Stimulated activated CD8-positive, alpha-beta memory T cell treated with anti-CD3 and anti-CD28 coated beads, Interleukin-7, amount 100 ng/mL, for 1 hour (primary cell): ENCODE results near the gene CXADR.
"Not testable (repeated sequence)": the region's sequence is repeated elsewhere in the genome, so short reads cannot be mapped to it uniquely, and the experiment has no call there.

Experiments used
- DNase-seq, 2 donors: peaks; one replicate each; pipeline ENCODE4 v3.0.0-alpha.2; 2020; ENCODE audit warnings: low read depth in 2 of 2

Gene CXADR

DNA sequence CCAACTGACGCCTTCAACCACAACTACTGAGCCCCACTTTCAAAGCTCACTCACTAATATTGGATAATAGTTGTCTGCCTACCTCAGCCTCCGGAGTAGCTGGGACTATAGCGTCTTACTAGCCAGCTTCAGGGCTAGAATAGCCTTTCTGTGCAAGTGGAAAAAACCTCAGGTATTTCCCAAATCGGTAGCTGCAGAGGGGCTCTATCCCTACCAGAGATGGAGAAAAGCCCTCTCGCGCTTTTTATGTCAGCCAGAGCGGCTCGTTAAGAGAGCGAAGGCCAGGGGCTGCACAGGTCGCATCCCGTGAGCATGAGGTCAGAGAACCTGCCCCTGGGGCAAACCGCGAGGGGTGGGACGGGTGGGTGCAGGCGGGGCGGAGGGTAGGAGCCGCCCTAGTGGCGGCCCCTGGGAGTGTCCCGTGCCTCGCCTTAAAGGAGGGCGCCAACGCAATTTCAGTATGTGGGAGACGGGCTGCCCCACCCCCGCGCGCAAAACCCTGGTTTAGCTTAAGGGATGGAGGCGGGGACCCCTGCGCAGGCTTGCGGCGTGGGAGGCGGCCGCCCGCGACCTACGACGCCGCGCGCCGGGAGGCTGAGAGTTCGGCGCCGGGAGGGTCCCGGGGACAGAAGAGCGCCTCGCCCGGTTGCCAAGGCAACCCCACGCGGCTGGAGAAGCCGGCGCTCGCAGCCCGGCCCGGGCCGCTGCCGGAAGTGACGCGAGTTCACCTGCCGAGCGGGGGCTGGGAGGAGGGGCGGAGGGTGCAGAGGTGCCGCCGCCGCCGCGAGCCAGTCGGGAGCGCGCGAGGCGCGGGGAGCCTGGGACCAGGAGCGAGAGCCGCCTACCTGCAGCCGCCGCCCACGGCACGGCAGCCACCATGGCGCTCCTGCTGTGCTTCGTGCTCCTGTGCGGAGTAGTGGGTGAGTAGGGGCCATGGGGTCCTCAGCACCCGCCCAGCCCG, at the start of gene CXADR:
Gene CXADR (plus strand): TSS at position 791 of the 961 bp plus-strand sequence. CDS start 87 bp downstream, at position 878.
- peak; percentile 46 for DNase-seq

DNA sequence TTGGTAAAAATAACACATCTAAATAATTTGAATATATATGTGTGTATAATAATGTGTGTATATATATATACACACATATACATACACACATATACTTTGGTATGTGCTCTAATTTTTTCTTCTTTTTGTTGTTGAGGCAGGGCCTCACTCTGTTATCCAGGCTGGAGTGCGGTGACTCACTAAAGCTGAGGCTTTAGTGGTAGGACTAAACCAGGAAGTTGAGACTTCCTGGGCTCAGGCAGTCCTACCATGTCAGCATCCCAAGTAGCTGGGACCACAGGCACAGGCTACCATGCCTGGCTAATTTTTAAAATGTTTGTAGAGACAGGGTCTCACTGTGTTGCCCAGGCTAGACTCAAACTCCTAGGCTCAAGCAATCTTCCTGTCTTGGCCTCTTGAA, 46.7 kb upstream of the CXADR start:
- no peak for DNase-seq

DNA sequence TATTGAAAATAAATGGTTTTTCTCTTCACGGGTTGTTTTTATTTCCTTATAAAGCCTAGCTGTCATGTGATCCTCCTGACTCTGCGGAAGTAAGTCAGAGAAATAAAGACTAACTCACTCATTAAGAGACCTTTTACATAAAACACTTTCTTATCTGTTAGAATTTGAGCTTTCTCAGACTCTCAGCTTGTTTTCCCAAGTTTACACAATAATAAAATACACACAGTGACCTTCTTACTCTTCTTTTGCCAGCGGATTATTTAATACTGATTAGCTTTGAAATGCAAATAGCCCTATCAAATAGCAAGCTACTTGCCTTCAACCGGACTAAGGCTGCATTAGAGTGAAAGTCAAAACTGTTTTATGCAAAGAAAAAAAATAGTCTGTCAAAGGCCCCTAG, 45.5 kb upstream of the CXADR start:
- DNase-seq = no peak

DNA sequence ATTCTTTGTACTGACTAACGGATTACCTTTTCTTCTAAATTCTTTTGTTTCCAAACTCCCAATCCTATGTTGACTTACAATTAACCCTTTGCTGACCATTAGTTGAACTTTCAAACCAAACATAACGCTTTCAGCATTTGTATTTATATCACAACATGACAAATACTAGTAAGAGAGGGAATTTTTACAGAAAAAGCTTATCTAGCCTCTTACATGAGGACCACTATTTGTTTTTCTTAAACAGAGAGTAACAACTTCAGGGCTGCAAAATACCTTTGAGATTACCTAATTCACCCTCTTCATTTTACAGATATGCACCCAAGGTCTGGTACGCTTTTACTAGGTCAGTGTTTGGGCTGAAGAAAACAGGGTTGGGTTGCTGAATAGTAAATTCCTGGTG, 45.0 kb upstream of the CXADR start:
- no peak for DNase-seq

DNA sequence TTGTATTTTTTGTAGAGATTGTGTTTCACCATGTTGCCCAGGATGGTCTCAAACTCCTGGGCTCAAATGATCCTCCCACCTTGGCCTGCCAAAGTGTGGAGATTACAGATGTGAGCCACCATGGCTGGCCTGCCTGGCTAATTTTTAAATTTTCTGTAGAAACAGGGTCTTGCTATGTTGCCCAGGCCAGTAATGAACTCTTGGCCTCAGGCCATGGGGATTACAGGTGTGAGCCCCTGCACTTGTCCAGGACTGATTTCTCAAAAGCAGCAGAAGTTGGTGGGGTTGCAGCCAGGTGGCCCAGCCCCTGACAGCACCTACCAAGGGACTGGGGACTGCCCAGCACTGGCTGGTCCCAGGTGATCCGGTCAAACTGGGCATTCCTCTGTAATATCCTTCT, 44.1 kb upstream of the CXADR start:
- DNase-seq = no peak

DNA sequence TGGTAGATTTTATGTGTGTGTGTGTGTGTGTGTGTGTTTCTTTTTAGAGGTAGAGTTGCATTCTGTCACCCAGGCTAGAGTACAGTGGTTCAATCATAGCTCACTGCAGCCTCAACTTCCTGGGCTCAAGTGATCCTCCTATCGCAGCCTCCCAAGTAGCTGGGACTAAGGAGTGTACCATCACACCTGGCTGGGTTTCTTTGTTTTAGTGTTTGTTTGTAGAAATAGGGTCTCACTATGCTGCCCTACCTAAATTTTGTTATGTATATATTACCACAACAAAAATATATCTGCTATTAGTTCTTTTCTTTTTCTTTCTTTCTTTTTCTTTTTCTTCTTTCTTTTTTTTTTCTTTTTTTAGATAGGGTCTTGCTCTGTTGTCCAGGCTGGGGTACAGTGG, 43.1 kb upstream of the CXADR start:
- DNase-seq = no peak

DNA sequence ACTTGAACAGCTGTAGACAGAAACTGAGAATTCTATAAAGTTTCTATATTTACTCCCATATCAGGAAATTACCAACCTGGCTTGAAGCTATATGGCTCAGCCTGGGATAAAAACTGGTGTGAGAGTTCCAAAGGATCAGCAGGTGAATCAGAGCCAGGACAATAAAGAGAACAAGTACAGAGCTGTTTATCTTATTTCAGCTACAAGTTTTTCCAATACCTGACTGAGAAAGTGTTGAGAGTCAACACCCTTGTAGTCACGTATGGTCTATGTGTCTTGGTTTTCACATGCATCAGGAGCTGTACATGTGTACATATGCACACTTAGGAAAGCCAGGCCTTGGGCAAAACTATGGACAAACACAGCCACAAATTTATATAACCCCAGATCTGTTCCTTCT, 40.7 kb upstream of the CXADR start:
- no peak for DNase-seq

DNA sequence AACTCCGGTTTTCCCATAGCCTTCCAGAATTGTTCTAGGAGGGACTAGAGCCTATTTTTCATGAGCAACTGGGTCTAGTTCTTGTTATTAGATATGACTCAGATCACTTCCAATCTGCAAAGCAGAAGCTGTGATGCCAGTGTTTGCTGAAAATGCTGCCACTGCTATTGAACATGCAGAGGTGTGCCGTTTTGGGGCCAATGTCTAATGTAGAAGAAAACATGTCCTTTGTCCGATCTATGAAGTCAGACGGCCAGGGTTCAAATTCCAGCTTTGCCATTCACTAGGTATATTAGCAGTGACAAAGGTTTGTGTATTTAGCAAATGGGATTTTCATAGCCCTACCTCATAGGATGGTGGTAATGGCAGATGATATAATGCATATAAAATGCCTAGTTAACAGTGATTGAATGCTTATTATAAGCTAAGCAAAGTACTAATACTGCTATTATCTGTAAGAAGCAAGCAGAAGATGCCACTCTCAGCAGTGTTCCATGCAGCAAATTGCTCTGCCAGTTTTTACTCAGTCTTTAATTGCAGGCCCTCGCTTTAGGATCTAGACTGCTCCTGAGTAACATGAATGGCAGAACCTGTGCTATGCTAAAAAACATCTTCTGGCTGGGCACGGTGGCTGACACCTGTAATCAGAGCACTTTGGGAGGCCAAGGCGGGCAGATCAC, 40.1 kb upstream of the CXADR start:
- DNase-seq = no peak

DNA sequence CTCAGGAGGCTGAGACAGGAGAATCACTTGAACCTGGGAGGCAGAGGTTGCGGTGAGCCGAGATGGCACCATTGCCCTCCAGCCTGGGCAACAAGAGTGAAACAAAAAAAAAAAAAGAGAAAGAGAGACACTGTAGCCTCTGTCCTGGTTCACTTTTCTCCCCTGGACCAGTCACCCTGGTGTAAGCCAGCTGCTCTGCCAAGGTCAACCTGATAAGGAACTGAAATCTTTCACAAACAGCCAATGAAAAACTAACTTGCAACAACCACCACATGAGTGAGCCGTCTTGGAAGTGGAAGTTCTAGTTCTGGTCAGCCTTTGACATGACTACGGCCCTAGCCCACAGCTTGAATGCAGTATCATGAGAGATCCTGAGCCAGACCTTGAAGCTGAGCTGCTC, 36.8 kb upstream of the CXADR start:
- DNase-seq = no peak

DNA sequence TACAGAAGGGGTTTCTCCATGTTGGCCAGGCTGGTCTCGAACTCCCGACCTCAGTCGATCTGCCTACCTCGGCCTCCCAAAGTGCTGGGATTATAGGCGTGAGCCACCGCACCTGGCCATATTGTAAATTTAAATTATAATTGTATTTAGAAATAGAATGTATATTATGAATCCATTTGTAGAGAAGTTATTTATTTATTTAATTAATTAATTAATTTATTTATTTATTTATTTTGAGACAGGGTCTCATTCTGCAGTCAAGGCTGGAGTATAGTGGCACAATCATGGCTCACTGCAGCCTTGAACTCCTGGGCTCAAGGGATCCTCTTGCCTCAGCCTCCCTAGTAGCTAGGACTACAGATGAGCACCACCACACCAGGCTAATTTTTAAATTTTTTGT, 34.7 kb upstream of the CXADR start:
- DNase-seq = not testable (repeated sequence)

DNA sequence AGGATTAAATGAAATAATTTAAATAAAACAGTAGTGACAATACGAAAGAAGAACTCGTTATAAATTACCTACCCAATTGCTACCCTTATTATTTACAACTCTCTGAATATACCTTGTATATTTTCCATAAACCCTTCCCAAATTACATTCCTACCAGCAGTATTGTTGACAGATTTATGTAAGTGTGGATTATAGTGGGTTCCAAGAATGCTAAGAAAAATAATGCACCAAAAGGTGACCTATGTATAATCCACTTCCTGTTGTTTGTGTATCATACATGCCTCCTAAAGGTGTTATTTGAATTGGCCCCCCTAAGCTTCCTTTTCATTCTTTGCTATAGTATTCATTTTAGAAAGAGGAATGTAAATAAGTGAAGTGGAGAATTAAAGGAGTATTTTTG, 33.2 kb upstream of the CXADR start:
- no peak for DNase-seq

DNA sequence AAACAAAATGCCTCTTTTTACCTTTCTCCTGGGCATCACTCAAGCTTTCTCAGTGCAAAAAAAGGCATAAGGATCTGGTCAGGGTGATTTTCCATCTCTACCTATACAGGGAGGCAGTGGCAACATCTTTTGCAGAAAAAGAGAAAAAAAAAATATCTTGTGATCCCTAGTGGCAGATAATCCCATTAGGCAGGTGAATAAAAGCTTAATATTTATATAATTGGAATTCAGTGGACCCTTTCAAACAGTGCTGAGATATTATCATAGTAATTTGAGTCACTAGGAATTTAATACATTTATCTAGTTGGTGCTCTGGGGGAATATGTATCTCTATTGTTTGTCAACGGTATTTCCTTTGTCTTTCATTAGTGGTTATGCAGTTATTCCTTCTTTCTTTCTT, 29.9 kb upstream of the CXADR start:
- DNase-seq = no peak

DNA sequence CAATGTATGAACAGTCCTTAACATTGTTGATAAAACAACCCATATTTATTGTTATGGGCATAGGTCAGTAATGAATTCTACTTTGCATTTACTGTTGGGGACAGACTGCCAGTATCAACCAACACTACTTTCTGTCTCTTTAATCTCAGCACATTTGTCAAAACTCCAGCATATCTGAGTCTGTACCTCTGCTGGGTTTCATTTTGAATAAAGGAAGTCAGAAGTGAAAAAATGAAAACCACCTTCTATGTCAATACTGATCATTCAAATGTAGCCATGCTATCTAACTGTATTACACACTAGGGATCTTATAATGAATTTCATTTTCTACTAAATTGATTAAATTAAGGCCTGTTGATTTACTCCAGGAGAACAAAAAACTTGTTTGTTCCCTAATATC, 24.2 kb upstream of the CXADR start:
- DNase-seq = no peak

DNA sequence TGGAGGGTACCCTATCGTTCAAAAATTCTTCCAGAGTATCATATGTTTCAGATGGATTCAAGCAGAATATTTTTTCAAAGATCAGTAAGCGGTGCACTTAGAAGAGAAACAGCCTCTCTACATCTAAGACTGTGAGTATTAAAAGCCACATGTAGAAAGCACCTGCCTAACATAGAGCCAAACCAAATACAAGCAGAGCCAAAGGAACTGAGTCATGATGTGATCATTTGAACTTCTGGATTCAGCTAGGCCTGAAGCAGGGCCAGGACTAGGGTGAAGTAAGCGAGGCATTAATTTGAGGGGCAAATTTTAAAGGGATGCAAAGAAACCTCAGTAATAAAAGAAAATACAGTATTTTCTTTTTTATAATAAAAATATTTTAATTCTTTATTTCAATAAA, 23.3 kb upstream of the CXADR start:
- not testable (repeated sequence) for DNase-seq

DNA sequence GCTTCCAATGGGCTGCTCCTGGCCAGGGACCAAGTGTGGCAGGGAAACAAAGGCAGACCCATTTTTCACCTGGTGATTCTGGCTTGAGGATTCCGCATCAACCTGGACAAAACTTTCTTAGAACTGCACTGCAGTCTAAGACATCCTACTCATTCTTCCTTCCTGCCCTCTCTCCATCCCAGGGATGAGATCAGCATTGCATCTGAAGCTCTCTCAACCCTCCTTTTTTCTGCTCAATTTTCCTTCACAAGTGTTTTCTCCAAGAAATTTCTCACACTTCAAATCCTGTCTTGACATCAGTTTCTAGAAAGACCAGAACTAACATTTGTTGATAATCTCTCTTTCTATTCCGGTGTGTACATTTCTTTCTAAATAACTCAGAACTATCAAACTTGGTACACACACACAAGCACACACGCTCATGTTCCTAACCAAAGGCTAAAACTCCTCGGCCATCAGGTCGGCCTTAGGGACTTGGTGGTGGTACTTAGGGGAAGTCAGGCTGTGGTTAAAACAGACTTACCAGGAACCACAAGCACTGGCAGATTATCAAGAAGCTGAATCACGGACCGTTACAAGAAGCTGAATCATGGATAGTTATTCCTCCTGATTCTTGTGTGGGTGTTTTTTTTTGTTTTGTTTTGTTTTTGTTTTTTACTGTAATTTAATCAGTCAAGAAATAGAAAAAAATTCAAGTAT, 21.0 kb upstream of the CXADR start:
- no peak for DNase-seq

DNA sequence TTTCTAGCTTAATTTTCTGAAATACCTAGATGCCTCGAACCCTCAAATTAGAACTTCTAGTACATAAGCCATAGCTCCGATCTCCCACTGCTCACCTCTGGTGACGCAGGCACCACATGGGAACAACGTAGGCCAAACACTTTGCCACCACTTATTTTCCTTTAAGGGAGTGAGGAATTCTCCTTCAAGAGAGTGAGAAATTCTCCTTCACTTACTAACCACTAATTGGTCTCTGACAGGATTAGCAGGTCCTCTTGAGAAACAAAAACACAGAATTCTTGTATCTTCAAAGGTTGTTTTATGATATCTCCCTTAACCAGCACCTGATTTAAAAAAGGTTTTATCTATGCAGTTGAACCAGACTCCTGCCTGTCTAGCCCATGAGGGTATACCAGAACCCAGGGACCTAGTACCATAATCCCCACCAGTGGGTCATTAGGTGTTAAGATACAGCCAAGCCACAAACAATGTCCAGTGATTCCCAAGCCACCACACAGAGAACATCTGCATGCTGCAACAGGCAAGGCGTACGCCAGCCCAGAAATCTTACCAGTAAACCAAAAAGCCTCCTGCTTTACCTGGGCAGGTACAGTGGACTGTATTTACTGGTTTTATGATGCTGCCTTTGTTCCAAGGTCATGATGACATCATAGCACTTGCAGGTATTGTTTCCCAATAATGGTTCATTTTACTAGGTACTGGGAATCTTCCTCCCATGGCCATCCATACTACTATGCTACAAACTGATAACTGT, 20.3 kb upstream of the CXADR start:
- DNase-seq = no peak

DNA sequence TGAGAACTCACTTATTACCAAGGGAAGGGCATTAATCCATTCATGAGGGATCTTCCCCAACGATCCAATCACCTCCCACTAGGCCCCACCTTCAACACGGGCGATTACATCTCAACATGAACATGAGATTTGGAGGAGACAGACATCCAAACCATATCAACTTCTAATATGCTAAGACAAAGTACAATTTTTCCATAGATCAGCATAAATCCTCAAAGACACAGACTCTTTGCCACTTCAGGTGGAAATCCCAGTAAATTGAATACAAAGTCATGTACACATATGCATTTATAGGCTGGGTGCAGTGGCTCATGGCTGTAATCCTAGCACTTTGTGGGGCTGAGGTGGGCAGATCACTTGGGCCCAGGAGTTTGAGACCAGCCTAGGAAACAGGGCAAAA, 18.8 kb upstream of the CXADR start:
- no peak for DNase-seq

DNA sequence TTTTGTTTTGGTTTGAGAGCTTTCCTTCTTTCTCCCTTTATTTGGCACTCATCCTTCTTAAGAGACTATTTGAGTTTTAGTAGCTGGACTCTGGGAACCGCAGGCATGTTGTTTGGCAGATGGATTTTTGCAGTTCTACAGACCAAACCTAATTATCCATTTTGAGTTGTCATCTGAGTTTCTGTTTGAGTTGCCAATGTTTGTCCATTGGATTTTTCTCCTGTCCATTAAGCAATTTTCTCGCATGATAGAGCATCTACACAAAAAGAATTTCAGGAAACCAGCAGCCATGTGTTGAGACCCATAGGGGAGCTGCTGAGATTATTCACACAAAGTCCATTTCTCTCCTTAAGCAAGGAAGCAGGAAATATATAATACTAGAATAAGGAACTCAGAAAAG, 17.2 kb upstream of the CXADR start:
- DNase-seq = no peak

DNA sequence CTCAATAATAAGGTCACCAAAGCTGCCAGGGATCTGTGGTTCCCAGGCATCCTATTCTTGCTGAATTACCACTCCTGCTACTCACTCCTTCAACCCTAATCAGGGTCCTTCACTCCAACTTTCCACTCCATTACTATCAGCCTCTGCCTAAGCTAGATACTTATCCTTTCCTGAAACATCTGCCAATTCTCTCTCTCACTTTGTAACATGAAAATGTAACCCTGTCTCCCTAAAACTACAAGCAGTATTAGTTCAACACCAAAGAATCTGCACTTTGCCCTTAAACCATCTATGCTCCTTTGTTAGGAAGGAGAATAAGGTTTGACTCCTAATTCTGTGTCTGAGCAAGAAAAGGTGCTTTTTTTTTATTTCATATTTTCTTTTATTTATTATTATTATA, 15.5 kb upstream of the CXADR start:
- no peak for DNase-seq

DNA sequence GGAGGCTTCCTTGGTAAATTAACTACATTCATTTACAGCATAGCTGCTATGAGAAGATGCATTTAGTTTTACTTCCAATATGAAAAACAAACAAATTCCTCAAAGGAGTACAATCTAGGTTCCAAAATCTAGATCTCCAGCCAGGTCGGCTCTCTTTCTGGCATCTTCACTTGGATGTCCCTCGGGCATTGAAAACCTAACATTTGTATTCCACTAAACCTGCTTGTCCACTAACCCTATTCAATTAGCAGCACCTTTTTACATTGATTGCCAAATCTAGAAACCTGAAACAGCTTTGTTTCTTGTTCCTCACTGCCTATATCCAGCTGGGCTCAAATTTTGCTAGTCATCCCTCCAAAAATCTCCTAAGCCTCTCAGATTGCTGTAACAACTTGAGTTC, 14.3 kb upstream of the CXADR start:
- no peak for DNase-seq

DNA sequence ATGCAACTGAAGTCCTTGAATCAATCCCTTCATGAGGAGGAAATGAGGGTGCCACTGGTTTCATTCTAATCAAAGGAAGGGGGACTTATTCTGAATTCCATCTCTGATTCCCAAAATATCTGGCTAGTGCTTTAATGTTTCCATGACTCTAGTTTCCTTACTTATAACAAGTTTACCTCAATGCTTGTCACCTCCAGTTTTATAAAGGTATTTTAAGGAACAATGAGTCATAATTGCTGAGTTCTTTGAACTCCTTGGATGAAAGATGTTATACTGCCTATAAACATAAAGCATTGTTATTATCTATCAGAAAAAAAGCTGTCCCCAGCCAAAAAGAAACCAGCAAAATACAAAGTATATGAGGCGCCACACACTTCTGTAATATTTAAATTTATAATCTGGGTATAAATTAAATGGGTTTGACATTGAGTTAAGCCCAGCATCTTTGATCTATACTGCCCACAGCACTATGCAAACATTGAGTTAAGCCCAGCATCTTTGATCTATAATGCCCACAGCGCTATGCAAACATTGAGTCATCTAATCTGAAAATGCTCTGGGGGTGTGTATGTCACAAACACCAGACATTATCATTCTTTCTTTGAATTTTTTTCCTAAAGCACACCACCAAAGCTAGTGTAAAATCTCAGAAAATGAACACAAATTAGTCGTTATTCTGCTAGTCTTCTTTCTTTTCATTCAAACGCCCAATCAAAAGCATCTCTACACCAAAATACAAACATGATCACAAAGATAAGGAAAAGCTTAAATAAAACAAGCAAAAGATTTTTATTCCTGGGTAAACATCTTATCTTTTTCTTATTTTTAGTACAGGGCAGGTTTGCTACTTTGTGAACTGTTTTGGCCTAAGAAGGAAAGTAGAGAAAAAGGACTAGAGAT, 11.5 kb upstream of the CXADR start:
- DNase-seq = no peak
